ENCODE data around the gene PER2.

GRCh38 chr2:238255636-238256035 is 32.8 kb downstream of the PER2 start:
- TF ChIP-seq POLR2AphosphoS5 (IDR thresholded peaks at IDR 0.05; ENCODE audit: low read depth, low read length) (no peak), REST (IDR thresholded peaks at IDR 0.05; ENCODE audit: insufficient read depth in 1 of 2, low read depth in 2 of 2, low read length in 2 of 2) (no peak), FOXP2 (optimal IDR thresholded peaks at IDR 0.05; ENCODE audit: borderline replicate concordance, extremely low read depth, extremely low read length, insufficient read depth) (no peak), SIN3A (IDR thresholded peaks at IDR 0.05; ENCODE audit: borderline replicate concordance, insufficient read depth, low read length) (no peak), TAF1 (IDR thresholded peaks at IDR 0.05; ENCODE audit: borderline replicate concordance, insufficient read depth, low read length) (no peak)
